CD14-positive monocyte (primary cell): ENCODE data around the gene HS3ST2. TPM values are rescaled to one million over a fixed set of nuclear protein-coding genes. Genes with fewer than 3 reads are reported as not detected.

Experiments
- DNase-seq, 3 donors: peaks; one replicate each; pipeline ENCODE4 v3.0.0-alpha.2; 2011 to 2022
- H2AFZ ChIP-seq: 2 replicates; pipeline ENCODE4 v1.6.0; 2012; ENCODE audit warnings: mild to moderate bottlenecking, low read depth, low read length, inconsistent platforms; ENCODE audit not compliant: insufficient read depth, poor library complexity, severe bottlenecking
- H3K27ac ChIP-seq, 2 donors: 1 replicate in 1 of 2; 2 replicates in 1 of 2; pipeline ENCODE4 v1.5.1; 2012 to 2013; ENCODE audit warnings: low read length in 2 of 2, control low read depth in 1 of 2, inconsistent platforms in 1 of 2, low read depth in 1 of 2, mild to moderate bottlenecking in 1 of 2
- H3K27me3 ChIP-seq, 2 donors: one replicate each; pipeline versions ENCODE4 v1.6.0 to v1.6.1; 2011 to 2013; ENCODE audit warnings: low read length in 2 of 2; ENCODE audit not compliant: control insufficient read depth in 2 of 2, insufficient read depth in 2 of 2
- H3K36me3 ChIP-seq, 2 donors: replicated peaks in 1 of 2; 1 replicate in 1 of 2; 2 replicates in 1 of 2; pipeline versions ENCODE4 v1.5.1 to v1.6.1; 2012 to 2013; ENCODE audit warnings: low read length in 2 of 2, control low read depth in 1 of 2, inconsistent platforms in 1 of 2, mild to moderate bottlenecking in 1 of 2; ENCODE audit not compliant: insufficient read depth in 2 of 2, control insufficient read depth in 1 of 2
- H3K4me1 ChIP-seq, 2 donors: 1 replicate in 1 of 2; 2 replicates in 1 of 2; pipeline versions ENCODE4 v1.5.1 to v1.6.1; 2012 to 2013; ENCODE audit warnings: low read length in 2 of 2, control low read depth in 1 of 2, inconsistent platforms in 1 of 2, mild to moderate bottlenecking in 1 of 2, moderate library complexity in 1 of 2; ENCODE audit not compliant: insufficient read depth in 2 of 2, control insufficient read depth in 1 of 2
- H3K4me2 ChIP-seq: replicated peaks from 2 replicates; pipeline ENCODE3; 2012; ENCODE audit warnings: low read length, moderate library complexity, mild to moderate bottlenecking; ENCODE audit not compliant: poor library complexity, severe bottlenecking; ENCODE audit errors: extremely low read depth
- H3K4me3 ChIP-seq, 3 experiments: fragments of 200-600 bp in 1 of 3; sonication (generic) in 1 of 3; replicated peaks in 1 of 3; 1 replicate in 2 of 3; 2 replicates in 1 of 3; pipeline ENCODE4 v1.5.1; 2011 to 2013; ENCODE audit warnings: low read length in 3 of 3, mild to moderate bottlenecking in 3 of 3, control low read depth in 2 of 3, low read depth in 2 of 3, inconsistent platforms in 1 of 3, moderate library complexity in 1 of 3
- H3K79me2 ChIP-seq: 2 replicates; pipeline ENCODE4 v1.6.0; 2012; ENCODE audit warnings: mild to moderate bottlenecking, control low read depth, inconsistent platforms, low read length, moderate library complexity; ENCODE audit not compliant: insufficient read depth
- H3K9ac ChIP-seq: 2 replicates; pipeline ENCODE4 v1.6.0; 2017; ENCODE audit warnings: low read length, mild to moderate bottlenecking; ENCODE audit not compliant: insufficient read depth, poor library complexity, severe bottlenecking
- H3K9me3 ChIP-seq, 2 donors: replicated peaks in 1 of 2; 1 replicate in 1 of 2; 2 replicates in 1 of 2; pipeline versions ENCODE4 v1.5.1 to v1.6.1; 2012 to 2013; ENCODE audit warnings: low read length in 2 of 2, control low read depth in 1 of 2; ENCODE audit not compliant: control insufficient read depth in 1 of 2, insufficient read depth in 1 of 2
- H4K20me1 ChIP-seq: 2 replicates; pipeline ENCODE4 v1.6.0; 2012; ENCODE audit warnings: mild to moderate bottlenecking, low read length, control low read depth, moderate library complexity; ENCODE audit not compliant: insufficient read depth
- H3K27ac Mint-ChIP-seq, 7 donors: one replicate each; pipeline ENCODE4 v1.8.0; 2020; ENCODE audit warnings: mild to moderate bottlenecking in 7 of 7, mixed read lengths in 7 of 7, moderate library complexity in 6 of 7, inconsistent platforms in 2 of 7
- H3K27me3 Mint-ChIP-seq, 3 donors: one replicate each; pipeline ENCODE4 v1.8.0; 2021 to 2022; ENCODE audit warnings: low read depth in 3 of 3, mild to moderate bottlenecking in 3 of 3, mixed read lengths in 3 of 3, moderate library complexity in 3 of 3, inconsistent platforms in 1 of 3
- H3K36me3 Mint-ChIP-seq, 2 donors: one replicate each; pipeline ENCODE4 v1.8.0; 2020; ENCODE audit warnings: mixed read lengths in 2 of 2, inconsistent platforms in 1 of 2, mild to moderate bottlenecking in 1 of 2
- H3K4me1 Mint-ChIP-seq: one replicate; pipeline ENCODE4 v1.8.0; 2020; ENCODE audit warnings: mild to moderate bottlenecking, mixed read lengths
- H3K4me3 Mint-ChIP-seq, 2 donors: one replicate each; pipeline ENCODE4 v1.8.0; 2020; ENCODE audit warnings: mild to moderate bottlenecking in 2 of 2, mixed read lengths in 2 of 2, moderate library complexity in 1 of 2
- H3K9me3 Mint-ChIP-seq, 7 donors: one replicate each; pipeline ENCODE4 v1.8.0; 2020 to 2022; ENCODE audit warnings: mixed read lengths in 7 of 7, mild to moderate bottlenecking in 6 of 7, moderate library complexity in 6 of 7, inconsistent platforms in 2 of 7
- CTCF ChIP-seq: fragments of 200-600 bp; IDR thresholded peaks from one replicate; pipeline ENCODE4 v1.8.0; 2022; ENCODE audit warnings: antibody characterized with exemption, mild to moderate bottlenecking
- WGBS: methylation state at CpG from one replicate; pipeline ENCODE4 v1.1.5; 2013; ENCODE audit warnings: missing lambda C conversion rate; ENCODE audit not compliant: insufficient coverage; 5-methylcytosine and 5-hydroxymethylcytosine counted together
- intact Hi-C, 2 donors: fragments of 100-400 bp; cut with micrococcal nuclease; formaldehyde crosslinking; loops; one replicate each; pipeline versions ENCODE4 v1.15.0 to v1.15.1; 2023
- polyA plus RNA-seq, 3 donors: library from polyadenylated mRNA; depleted of rRNA in 1 of 3; unstranded in 2 of 3; stranded (reverse) in 1 of 3; fragments of 300-500 nt in 2 of 3; fragments of >200 nt in 1 of 3; fragmentation: Illumina TruSeq in 2 of 3; gene quantifications; 1 replicate in 2 of 3; 2 replicates in 1 of 3; pipeline ENCODE4 v1.2.3, GENCODE V29; 2012 to 2021

Gene HS3ST2
- polyA plus RNA-seq, 3 donors: not detected

- Histone ChIP-seq H3K9me3 (no peaks in the 10 kb centered on the region), H3K27ac (no peak overlapping the region), H3K27me3 (peaks cover 0 to 3% of the 10 kb centered on the region in 2 donors), H3K36me3 (no peaks in the 10 kb centered on the region), H3K4me1 (no peaks in the 10 kb centered on the region), H3K4me2 (no peak overlapping the region), H4K20me1 (no peaks in the 10 kb centered on the region), H3K9ac (no peak overlapping the region), H3K79me2 (no peaks in the 10 kb centered on the region), H3K4me3 (no peak overlapping the region), H2AFZ (no peak overlapping the region)
- no peak for DNase-seq
- no peak for TF ChIP-seq CTCF
- Mint-ChIP-seq H3K4me1 (peaks cover 2% of the 10 kb centered on the region), H3K36me3 (no peaks in the 10 kb centered on the region), H3K27ac (no peak overlapping the region), H3K4me3 (no peak overlapping the region), H3K27me3 (peaks cover 0 to 12% (median 2%) of the 10 kb centered on the region in 3 donors), H3K9me3 (peaks cover 0 to 3% (median 0%) of the 10 kb centered on the region in 7 donors)
- intact Hi-C loops: no loop called here
These were observed 50.4 kb downstream of the HS3ST2 start for GRCh38 chr16:22864375-22864774.

- TF ChIP-seq CTCF: no peak
- no peak overlapping the region for H3K9ac ChIP-seq
- H3K9me3 ChIP-seq: no peaks in the 10 kb centered on the region
- no peaks in the 10 kb centered on the region for H3K36me3 ChIP-seq
- no peaks in the 10 kb centered on the region for H4K20me1 ChIP-seq
- no peak overlapping the region for H2AFZ ChIP-seq
- H3K79me2 ChIP-seq: no peaks in the 10 kb centered on the region
- no peaks in the 10 kb centered on the region for H3K4me1 ChIP-seq
- H3K4me3 Mint-ChIP-seq: no peak overlapping the region
- intact Hi-C loops: no loop called here
- no peak for DNase-seq
- 100% methylated on average over 1 of the region's 5 CpGs for WGBS
- no peaks in the 10 kb centered on the region for H3K36me3 Mint-ChIP-seq
- H3K27me3 Mint-ChIP-seq: peaks cover 0 to 13% (median 5%) of the 10 kb centered on the region in 3 donors
- no peaks in the 10 kb centered on the region for H3K4me1 Mint-ChIP-seq
- H3K4me2 ChIP-seq: no peak overlapping the region
- no peaks in the 10 kb centered on the region for H3K27me3 ChIP-seq
- H3K27ac Mint-ChIP-seq: no peak overlapping the region
- no peak overlapping the region for H3K4me3 ChIP-seq
- peaks cover 0 to 3% (median 0%) of the 10 kb centered on the region in 7 donors for H3K9me3 Mint-ChIP-seq
- no peak overlapping the region for H3K27ac ChIP-seq
These were observed 54.7 kb downstream of the HS3ST2 start for GRCh38 chr16:22868593-22869224.
